Limb (tissue), 2 donors: ENCODE data around the gene HS6ST2.
"Not testable (repeated sequence)": the region's sequence is repeated elsewhere in the genome, so short reads cannot be mapped to it uniquely, and the experiment has no call there.

Experiments
- DNase-seq, 2 donors: peaks; one replicate each; pipeline ENCODE4 v3.0.0-alpha.2; 2016; ENCODE audit errors: extremely low spot score in 2 of 2

The HS6ST2 gene

GRCh38 chrX:132958091-132958703 is at the start of gene HS6ST2:
HS6ST2 (minus strand) TSS chrX:132958629.
- DNase-seq, result peak; percentile 22 to 56

GRCh38 chrX:133007458-133007857 is 49.0 kb upstream of the HS6ST2 start:
- no peak for DNase-seq

GRCh38 chrX:133005616-133006015 is 47.2 kb upstream of the HS6ST2 start:
- DNase-seq, result no peak

GRCh38 chrX:133005042-133005441 is 46.6 kb upstream of the HS6ST2 start:
- DNase-seq, result peak in 1 of 2 donors; percentile 7

DNA sequence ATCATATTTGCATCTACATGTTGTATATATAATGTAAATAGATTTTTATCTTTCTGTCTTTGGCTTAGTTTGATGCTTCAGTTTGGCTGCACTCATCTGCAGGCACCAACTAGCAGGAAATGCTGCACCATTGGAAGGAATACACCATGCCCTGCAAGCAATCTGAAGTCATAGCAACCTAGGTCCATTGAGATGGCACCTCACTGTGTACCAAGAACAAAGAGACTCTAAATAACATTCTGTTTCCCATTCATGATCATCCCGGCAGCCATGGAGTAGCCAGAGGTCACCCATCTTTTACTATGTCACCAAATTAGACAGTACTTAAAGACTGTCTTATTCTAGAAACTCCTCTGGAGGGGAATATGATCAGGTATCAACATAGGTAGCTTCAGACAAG is 40.8 kb upstream of the HS6ST2 start:
- no peak for DNase-seq

GRCh38 chrX:132990835-132991234 is 32.4 kb upstream of the HS6ST2 start:
- no peak for DNase-seq

GRCh38 chrX:132986556-132986955 is 28.1 kb upstream of the HS6ST2 start:
- no peak for DNase-seq

GRCh38 chrX:132984058-132984650 is 25.7 kb upstream of the HS6ST2 start:
- no peak for DNase-seq

GRCh38 chrX:132983496-132983895 is 25.1 kb upstream of the HS6ST2 start:
- DNase-seq, result no peak

GRCh38 chrX:132980035-132980434 is 21.6 kb upstream of the HS6ST2 start:
- not testable (repeated sequence) for DNase-seq

DNA sequence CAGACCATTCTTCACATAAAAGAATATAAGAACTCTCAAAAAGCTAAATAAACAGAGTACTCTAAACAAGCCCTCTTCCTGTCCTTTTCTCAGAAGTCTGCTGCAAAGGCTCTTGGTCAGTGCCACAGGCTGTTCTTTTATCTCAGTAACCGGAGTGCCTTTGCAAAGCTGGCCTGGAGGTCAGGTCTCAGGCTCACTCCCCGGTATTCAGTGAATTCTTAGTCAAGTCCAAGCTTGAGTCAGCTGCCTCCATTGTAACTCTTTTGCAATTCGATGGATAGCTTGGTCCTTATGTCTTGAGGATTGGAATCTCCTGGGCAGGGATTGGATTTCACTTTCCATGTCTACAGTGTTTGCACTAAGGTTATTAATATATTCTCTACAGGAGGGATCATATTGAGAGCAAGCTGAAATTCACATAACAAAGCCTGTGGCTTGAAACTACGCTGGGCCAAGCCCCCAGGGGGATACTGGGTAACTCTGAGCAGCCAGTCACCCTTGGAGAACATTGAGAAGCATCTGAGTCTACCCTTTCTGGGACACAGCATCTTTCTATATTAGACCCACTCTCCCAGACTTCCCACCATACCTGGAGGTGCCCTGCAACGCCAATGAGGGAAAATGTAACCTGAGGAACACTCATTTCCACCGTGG is 10.0 kb upstream of the HS6ST2 start:
- no peak for DNase-seq

DNA sequence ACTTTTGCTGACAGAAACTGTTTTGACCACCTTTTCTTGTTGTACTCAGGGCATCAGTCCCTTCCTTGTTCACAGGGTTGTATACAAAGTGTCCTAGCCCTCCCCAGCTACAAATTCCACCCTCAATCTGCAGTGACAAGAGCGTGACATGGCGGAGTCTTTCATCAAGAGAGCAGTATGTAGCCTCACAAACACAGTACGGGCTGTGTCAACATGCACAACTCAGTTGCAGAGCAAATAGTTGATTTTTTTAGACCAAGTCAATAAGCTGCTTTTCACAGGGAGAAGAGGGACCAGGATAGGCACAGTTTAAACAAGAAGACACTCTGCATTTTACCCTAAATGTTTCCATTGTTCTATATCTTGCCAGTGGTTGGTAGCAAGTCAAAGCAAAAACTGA is 8.6 kb upstream of the HS6ST2 start:
- no peak for DNase-seq

DNA sequence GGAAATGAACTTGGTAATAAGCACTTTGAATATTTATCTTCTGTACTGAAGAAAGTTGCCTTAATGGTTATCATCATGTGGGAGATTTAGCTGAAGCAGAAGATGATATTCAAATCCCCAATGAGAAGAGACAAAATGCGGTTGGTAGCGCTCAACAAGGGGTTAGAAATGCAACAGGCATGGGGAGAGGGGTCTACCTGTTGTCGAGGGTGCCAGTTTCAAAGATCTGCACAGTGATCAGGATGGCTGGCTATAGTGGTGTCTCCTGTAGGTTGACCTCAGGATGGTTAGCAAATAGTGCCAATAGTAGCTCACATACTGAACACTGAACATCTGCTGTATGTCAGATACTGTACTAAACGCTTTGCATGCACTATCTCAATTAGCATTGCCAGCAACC is 7.0 kb upstream of the HS6ST2 start:
- DNase-seq, result no peak

GRCh38 chrX:132961511-132961910 is 3.1 kb upstream of the HS6ST2 start:
- no peak for DNase-seq

DNA sequence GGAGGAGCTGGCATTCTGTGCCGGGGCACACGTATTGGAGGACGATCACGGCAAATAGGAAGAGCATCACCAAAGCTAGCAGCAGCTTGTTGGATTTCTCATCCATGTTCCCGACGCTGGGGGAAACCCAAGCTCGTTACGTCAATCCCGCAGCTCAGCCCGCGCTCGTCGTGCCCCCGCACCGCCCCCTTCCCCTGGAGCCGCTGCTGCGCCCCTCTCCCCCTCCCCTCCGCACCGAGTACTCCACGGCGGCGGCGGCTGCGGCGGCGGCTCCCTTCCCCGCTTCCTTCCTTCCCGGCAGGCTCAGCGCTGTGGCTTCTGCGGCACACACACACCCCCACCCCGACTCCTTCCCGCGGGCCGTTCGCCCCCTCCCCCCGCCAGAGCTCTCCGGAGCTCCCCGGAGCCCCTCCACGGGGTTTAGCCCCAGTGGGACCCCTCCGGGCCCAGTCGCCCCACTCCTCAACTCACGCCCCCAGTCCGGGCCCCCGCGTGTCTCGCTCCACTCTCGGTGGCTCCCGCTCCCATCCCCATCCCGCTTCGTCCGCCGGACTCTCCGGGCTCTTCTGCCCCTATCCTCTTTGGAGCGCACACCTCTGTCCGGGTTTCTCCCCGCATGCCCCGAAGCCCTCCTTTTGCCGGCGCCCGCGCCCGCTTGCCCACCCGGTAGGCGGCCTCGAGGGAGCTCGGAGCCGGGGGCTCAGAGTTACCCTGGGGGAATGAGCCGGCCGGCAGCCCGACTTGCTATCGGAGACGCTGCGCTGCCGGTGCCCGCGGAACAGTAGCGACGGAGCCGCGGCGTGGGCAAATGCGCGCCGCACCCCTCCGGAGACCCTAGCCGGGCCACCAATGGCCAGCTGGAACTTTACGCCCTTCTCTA is 978 bp downstream of the HS6ST2 start:
- DNase-seq, result peak in 1 of 2 donors; percentile 81

- DNase-seq, result peak in 1 of 2 donors; percentile 40
Measured at GRCh38 chrX:132956421-132957210, 1.8 kb downstream of the HS6ST2 start.

- DNase-seq, result no peak
Measured at GRCh38 chrX:132955690-132956089, 2.7 kb downstream of the HS6ST2 start.

- DNase-seq, result no peak
Measured at GRCh38 chrX:132954323-132954722, 4.1 kb downstream of the HS6ST2 start.

DNA sequence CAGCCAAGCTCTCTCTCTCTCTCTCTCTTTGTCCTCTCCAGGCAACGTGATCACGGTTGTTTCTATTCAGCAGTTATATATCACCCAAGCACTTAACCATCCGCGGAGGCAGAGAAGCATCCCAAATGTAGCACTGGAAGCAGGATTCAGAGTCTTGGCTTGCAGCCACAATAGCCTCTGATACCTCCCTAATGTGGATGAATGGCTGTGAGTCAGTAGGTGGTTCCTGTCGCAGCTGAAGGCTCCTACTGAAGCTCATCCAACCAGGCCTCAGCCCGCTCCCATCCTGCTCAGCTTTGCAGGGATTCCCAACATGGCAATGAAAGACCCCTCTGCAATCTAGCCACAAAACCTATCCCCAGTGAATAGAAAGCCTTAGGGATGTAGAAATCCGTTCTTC is 5.1 kb downstream of the HS6ST2 start:
- DNase-seq, result no peak

DNA sequence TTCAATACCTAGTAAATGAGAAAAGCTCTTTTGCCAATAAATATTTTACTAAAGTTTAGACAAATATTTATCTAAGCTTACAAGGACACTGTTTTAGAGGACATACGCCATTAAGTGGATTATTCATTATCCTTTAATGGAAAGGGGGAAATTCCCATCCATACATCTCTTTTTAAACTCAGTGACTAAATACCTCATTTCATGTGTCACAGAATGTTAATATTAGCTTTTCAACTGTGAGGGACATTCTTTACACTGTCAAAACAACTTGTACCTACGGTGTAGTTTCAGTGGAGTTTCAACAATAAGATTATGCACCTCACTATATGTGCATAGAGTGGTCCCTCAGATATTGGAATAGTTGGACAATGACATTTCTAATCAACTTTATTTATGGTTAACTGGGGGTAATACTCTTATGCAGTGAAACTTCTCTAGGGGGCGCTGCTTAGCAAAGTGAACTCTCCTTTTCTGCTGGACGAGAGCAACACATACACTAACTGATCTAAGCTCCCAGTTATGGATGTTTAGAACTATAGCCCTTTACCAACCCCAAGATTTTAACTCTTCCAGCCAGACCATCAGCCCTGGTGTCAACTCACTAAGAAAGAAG is 9.7 kb downstream of the HS6ST2 start:
- no peak for DNase-seq
